EH (cell line): ENCODE measurements around the gene TDP2.
A peak's percentile ranks its signal among the peaks of the same experiment; 100 is the strongest.
"Not testable (repeated sequence)": the region's sequence is repeated elsewhere in the genome, so short reads cannot be mapped to it uniquely, and the experiment has no call there.

Experiments
- DNase-seq: peaks from one replicate; pipeline ENCODE4 v3.0.0-alpha.2; 2015; ENCODE audit warnings: low read depth

Gene TDP2

DNA sequence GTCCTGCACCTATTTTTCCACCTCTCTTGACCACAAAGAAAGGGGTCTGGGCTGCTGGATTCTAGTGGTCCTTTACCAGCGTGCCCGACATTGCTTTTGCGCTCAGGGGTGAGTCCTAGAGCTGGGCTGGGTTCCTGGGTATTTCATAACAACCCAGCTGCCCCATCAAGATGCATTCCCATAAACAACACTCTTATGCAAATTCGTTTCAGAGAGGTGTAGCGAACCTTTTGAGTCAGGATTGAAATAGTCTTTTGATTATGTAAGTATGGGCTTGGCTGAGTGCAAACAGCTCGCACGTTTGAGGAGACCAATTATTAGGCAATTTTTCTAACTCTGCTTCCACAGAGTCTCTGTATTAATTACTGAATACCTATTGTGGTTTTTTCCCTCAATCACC is 13.9 kb upstream of the TDP2 start:
- no peak for DNase-seq

DNA sequence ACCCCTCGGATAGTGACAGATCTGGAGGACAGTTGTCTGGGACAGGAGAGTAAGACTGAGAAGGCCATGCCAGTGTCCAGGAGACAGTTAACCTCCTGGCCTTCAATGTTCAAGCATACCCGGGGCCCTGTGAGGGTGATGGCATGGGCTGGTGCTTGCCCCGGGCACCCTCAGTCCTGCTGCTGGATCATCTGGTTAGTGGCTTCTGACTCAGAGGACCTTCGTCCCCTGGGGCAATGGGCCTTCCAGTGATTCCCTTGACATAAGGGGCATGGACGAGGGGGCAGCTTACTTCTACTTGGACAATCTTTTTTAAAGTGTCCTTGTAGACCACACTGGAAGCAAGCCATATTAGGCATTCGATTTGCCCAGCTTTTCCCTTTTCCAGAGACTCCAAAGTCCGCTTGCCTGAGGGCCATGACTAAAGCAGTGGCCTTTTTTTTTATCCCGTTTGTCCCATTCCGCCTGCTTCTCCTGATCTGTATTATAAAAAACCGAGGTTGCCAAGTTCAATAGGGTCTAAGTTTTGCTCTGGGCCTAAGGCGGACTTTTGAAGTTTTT is 12.2 kb upstream of the TDP2 start:
- DNase-seq: not testable (repeated sequence)

DNA sequence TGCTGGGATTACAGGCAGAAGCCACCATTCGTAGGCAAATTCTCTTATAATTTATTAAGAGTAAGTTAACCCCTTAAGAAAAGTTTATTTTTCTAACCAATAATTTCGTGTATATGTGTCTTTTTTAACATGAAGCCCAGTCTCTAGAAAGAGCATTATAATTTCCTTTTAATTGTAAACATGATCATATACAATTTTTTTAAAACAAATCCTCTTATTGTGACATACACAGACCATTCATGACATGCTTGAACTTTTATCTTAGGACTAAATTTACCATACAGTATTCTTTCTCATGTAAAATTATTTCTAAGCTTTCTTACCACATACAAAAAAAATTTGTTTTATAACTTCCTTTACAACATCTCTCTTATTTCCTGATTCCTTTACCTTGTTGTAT is 6.9 kb upstream of the TDP2 start:
- no peak for DNase-seq

DNA sequence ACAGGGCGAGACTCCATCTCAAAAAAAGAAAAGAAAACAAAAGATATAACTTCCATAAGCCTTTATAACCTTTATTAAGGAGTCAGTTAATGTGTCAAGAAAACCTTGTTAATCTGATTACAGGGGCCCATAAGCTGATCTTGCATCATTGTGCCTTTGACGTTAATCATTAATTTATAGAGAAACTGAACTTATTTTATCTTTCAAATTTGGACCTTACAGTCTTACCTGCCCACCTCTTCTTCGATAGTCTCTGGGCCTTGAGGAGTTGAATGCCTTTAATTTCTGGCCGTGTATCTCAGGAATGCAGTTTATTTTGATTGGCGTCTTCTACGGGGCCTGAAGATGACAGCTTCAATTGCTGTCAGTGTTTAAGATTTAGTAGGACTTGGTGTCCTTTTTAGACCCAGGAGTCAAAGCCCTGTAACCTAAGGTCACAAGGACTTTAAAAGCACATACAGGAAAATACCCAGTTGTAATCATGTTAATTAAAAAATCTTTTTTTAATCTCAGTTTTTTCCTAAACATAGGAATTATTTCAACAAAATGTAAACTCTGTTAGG is 6.0 kb upstream of the TDP2 start:
- DNase-seq: no peak

DNA sequence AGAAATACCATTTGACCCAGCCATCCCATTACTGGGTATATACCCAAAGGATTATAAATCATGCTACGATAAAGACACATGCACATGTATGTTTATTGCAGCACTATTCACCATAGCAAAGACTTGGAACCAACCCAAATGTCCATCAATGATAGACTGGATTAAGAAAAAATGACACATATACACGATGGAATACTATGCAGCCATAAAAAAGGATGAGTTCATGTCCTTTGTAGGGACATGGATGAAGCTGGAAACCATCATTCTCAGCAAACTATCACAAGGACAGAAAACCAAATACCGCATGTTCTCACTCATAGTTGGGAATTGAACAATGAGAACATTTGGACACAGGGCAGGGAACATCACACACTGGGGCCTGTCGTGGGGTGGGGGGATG is 4.4 kb upstream of the TDP2 start:
- not testable (repeated sequence) for DNase-seq

DNA sequence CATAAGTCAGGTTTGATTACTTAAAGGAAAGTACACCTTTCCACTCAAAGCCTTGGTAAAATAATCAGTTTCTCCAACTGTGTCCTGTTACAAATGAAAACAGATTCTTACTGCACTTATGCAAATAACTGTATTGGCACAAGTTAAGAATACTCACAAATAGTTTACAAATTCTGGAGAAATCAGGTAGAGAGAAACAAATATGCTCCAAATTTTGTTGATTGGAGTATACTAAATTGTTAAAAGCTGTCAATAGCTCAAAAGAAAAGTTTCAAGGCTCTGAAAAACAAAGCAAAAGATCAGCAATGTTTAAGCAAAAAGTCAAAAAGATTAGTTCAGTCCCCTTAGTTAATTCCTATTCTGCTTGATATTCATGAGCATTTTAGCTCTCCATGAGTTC is 3.8 kb upstream of the TDP2 start:
- DNase-seq: not testable (repeated sequence)

DNA sequence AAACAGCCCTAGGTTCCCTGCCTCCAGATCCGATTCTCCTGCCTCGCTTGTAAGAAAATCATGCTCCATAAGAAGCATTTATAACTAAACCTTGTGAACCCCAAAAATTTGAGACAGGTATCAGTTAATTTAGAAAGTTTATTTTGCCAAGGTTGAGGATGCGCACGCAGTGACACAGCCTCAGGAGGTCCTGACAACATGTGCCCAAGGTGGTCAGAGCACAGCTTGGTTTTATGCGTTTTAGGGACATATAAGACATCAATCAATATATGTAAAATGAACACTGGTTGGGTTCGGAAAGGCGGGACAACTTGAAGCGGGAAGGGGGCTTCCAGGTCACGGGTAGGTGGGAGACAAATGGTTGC is 2.3 kb upstream of the TDP2 start:
- DNase-seq: no peak

DNA sequence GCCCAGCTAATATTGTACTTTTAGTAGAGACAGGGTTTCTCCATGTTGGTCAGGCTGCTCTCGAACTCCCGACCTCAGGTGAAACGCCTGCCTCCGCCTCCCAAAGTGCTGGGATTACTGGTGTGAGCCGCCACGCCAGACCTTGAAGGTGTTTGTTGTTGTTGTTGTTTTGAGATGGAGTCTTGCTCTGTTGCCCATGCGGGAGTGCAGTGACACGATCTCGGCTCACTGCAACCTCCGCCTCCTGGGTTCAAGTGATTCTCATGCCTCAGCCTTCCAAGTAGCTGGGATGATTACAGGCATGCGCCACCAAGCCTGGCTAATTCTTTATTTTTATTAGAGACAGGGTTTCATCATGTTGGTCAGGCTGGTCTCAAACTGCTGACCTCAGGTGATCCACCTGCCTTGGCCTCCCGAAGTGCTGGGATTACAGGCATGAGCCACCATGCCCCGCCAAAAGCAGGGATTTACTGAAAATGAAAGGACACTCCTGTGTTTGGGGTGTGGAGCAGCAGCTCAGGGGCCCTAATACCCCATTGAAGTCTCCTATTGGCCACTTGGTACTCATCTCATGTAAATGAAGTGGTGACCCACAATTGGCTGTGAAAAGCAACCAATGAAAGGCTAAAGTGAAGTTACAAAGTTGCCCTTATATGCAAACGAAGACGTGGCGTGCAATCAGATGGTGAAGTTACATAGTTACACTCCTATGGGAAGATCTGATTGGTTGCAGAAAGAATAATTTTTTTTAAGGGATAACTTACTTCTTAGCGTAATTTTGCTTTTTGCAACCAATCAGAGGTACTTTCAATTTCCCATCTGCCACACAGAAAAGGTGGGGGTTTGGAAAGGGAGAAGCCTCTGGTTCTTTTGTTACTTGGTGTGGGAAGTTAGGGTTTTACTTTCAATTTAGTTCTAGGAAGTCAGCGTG is 1.6 kb upstream of the TDP2 start:
- DNase-seq: not testable (repeated sequence)

DNA sequence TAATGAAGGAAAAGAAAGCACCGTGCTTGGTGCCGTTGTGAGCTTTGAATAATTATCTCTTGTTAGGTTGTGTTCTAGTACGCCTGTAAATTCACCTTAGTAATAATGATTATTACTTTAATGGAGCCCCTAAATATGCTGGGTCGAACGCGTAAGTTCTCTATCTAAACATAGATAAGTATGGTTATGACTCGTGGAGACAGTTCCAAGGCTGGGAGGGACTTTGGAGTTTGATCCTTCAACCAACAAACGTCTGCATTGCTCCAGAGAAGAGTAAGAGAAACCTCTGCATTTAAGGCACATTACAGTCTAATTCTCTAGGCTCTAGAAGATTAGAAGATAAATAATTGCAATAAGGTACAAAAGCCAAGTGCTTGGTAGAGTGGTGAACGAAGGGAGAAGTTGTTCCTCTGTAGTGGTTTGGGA is 692 bp upstream of the TDP2 start:
- DNase-seq: no peak

DNA sequence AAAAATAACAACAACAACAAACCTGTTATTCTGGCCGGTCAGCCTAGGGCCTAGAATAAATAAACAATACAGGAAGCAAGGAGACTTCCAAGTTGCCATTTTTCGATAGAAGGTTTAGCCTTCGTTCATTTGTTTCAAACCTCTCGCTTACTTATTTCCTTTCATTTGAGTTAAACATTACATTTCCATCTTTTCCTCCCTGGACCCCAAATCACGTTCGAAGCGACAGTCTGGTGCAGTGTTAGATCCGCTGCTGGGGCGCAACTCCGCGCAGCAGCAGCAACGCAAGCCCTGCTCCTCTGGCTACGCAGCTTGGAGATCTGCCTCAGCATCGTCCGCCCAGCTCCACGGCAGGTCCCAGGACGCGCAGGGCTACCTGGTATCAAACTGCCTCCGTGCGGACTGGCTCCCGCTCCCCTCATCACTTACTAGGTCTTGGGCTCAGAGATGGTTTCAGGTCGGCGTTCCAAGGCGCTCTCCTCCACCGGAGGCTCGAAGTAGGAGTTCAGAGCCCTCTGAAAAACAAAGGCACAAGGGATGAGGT is 530 bp downstream of the TDP2 start:
- peak; percentile 53 for DNase-seq

DNA sequence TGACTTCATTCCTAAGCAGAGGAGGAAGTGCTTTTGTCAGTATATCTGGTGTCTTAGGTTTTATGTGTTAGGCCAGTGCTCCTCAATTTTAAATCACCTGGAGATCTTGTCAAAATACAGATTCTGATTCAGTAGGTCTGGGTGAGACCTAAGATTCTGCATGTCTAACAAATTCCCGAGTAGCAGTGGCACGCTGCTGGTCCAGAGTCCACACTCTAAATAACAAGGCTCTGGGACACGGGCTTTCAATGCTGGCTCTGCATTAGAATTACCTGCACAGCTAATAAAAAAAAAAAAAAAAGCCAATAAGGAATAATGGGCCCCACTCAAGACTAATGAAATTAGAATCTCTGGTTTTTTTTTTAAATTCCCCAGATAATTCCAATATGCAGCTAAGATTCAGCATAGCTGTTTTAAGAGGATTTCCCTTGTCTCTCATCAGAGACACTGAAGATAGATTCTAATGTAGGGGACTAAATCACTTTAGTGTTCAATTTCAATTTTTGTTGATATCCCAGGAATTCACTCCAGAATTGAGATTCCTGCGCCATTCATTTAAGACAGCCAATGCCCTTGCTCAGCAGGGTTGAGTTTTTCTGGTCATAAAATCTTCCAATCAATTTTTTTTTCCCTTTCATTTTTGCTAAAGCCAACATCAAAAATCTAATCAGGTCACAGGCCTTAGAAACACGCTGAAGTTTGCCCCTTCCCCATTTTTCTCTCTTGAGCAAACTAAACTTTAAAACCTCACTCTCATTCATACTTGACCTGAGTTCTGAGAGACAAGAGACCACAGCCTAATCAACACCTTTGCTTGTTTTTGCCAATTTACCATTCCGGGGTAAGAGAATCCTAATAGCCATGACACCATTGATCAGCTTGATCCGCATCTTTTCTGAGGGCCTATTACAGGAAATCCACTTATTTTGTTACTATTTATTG is 2.4 kb downstream of the TDP2 start:
- DNase-seq: no peak

DNA sequence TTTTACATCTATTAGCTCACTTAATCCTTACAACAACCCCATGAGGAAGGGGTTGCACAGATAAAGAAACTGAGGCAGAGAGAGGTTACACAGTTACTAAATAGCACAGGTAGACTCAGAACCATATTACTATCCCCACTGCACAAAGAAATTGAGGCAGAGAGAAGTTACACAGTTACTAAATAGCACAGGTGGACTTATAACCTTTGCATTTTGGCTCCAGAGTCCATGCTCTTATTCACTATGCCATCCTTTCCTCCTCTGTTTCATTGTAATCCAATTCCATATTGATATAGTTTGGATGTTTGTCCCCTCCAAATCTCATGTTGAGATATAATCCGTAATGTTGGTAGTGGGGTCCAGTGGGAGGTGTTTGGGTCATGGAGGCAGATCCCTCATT is 3.5 kb downstream of the TDP2 start:
- DNase-seq: no peak

DNA sequence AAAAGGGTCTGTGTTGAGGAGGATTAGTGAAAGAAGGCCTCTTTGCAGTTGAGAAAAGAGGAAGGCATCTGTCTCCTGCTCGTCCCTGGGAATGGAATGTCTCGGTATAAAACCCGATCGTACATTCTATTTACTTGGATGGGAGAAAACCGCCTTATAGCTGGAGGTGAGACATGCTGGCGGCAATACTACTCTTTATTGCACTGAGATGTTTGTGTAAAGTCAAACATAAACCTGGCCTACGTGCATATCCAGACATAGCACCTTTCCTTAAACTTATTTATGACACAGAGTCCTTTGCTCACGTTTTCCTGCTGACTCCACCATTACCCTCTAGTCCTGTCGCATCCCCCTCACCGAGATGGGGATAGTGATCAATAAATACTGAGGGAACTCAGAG is 4.5 kb downstream of the TDP2 start:
- no peak for DNase-seq

DNA sequence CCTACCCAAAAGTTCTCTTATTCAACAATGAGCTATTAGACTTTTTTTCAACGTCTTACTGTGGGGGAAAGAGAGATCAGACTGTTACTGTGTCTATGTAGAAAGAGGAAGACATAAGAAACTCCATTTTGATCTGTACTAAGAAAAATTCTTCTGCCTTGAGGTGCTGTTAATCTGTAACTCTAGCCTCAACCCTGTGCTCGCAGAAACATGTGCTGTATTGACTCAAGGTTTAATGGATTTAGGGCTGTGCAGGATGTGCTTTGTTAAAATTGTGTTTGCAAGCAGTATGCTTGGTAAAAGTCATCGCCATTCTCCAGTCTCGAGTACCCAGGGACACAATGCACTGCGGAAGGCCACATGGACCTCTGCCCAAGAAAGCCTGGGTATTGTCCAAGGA is 4.9 kb downstream of the TDP2 start:
- not testable (repeated sequence) for DNase-seq

DNA sequence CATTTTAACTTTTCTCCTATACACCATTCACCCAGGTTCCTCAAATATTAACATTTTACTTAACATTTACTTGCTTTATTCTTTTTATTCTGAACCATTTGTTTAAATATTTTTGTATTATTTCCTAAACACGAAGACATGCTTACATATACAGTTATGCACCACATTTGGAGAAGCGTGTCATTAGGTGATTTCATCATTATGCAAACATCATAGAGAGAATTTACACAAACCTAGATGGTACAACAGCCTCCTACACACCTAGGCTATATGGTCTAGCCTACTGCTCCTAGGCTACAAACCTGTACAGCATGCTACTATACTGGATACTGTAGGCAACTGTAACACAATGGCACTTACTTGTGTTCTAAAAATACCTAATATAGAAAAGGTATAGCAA is 6.6 kb downstream of the TDP2 start:
- no peak for DNase-seq

DNA sequence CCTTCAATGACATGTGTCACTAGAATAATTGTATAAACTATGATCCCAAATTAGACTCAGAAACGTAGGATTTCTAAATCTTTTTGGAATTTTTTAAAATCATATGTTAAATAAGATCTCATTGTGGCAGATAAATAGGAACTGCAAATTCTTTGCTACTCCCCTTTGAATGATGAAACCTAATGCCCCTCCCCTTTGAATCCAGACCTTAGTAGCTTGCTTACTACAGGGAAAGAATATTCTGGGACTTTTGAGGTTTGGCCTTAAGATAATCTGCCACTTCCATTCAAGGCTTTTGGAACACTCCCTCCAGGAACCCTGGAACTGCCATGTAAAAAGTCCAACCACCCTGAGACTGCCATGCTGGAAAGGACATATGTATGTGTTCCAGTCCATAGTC is 7.1 kb downstream of the TDP2 start:
- DNase-seq: peak; percentile 3

DNA sequence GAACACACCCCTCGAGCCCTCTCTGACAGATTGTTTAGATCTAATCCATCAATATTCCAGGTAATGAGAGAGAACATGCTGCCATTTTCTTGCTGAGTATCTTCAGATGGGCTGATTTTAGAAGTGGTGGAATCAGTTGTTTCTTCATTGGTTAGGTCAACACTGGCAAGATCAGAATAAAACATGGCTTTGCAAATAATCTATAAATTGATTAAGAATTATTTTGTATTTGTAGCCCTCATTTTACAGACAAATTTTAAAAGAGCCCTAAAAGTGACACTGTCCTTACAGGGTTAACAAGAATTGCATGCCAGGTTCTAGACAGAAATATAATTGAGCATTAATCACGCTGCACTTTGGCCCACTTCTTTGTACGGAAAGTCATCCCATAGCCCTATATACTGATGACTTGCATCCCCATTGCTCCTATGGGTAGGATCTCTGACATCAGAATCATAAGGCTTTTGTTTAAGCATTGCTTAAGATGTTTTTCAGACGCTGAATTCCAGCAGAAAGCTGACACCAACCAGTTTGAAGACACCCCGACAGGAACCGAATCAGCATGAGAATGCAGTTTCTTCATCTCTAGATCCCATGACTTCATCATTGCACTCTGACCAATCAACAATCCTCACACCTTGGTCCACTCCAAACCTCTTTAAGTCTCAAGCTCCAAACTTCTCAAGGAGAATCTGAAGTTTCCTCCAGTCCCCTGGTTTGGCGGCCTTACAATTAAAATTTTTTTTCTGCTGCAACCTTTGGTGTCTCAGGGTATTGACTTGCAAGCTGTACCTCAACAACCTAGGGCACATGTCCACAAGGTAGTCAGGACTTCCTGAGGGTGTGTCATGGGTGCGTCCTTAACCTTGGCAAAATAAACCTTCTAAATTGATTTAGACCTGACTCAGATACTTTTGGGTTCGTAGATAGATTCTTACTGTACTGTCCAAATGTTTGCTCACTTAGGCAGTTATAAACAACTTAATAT is 7.8 kb downstream of the TDP2 start:
- peak; percentile 63 for DNase-seq

DNA sequence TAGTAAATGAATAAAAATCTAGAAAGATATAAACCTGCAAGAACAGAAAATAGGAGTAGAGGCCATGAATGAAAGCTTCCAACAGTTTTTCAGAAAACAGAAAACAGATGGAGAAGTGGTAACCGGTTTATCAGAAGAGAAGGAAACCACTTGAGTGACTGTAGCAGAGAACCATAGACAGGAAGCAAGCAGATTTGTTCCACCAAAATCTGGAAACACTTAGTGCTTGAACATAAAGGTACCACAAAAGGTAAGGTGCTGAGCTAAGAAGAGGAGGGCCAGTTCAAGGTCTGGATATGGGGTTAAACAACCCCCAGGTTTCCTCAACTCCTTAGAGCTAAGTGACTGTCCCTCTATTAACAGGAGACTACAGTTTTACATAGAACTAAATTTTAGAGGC is 11.5 kb downstream of the TDP2 start:
- DNase-seq: no peak

DNA sequence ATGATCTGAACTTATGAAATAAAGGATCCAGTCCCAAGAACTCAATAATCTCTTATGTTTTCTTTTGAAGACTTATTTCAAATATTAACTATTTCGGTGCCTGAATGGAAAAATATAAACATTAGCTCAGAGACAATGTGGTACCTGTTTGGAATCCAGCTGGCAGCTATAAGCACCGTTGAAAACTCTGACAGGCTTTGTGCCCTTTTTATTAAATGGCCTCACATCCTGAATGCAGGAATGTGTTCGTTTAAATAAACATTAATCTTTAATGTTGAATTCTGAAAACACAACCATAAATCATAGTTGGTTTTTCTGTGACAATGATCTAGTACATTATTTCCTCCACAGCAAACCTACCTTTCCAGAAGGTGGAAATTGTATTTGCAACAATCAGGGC is 16.3 kb downstream of the TDP2 start:
- no peak for DNase-seq

DNA sequence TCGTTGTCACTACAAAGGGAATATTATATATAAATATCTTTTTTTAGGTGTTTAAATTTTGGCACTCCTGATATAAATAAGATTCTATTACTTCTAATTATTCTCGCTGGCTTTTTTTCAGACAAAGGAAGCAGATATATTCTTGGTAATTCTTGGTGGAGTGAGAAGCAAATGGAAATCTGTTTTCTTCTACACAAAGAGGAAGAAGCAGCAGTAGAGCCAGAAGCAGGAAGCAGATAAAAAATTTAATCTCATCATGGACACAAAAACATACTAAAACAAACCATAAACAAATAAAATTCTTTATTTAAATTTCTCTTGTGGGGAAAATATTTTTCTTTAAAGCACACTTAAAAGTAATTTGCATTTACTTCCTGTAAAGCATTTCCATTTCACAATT is 17.0 kb downstream of the TDP2 start:
- no peak for DNase-seq

DNA sequence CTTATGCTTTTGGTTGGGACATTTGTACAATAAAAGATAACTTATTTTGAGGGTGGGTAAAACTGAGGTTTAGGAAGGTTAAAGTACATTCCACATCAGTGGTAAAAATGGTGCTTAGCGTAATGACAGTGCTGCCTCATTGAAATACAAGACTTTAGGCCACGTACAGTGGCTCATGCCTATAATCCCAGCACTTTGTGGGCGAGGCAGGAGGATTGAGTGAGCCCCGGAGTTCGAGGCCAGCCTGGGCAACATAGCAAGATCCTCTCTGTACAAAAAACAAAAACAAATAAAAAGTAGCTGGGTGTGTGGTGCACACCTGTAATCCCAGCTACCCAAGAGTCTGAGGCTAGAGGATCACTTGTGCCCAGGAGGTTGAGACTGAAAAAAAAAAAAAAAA is 18.4 kb downstream of the TDP2 start:
- DNase-seq: no peak
